Nephron progenitor cell (in vitro differentiated cells): ENCODE results near the gene C17orf113.
A peak's percentile ranks its signal among the peaks of the same experiment; 100 is the strongest.

Source experiments
- DNase-seq: peaks from one replicate; pipeline ENCODE4 v3.0.0; 2021
- H3K27ac Mint-ChIP-seq: 2 replicates; pipeline ENCODE4 v1.8.0; 2021; ENCODE audit warnings: mild to moderate bottlenecking, moderate library complexity, mixed read lengths
- H3K27me3 Mint-ChIP-seq: 2 replicates; pipeline ENCODE4 v1.8.0; 2021; ENCODE audit warnings: mild to moderate bottlenecking, low read depth, mixed read lengths; ENCODE audit not compliant: poor library complexity
- H3K36me3 Mint-ChIP-seq: 2 replicates; pipeline ENCODE4 v1.8.0; 2021; ENCODE audit warnings: low read depth, mixed read lengths
- H3K4me1 Mint-ChIP-seq: 2 replicates; pipeline ENCODE4 v1.8.0; 2021; ENCODE audit warnings: mixed read lengths
- H3K4me3 Mint-ChIP-seq: 2 replicates; pipeline ENCODE4 v1.8.0; 2021; ENCODE audit warnings: mild to moderate bottlenecking, moderate library complexity, mixed read lengths
- H3K9me3 Mint-ChIP-seq: 2 replicates; pipeline ENCODE4 v1.8.0; 2021; ENCODE audit warnings: mild to moderate bottlenecking, moderate library complexity, mixed read lengths
- CTCF ChIP-seq: fragments of 200-600 bp; sonication (generic); IDR thresholded peaks from 2 replicates; pipeline ENCODE4 v1.5.0; 2021; ENCODE audit warnings: antibody characterized with exemption

C17orf113 gene

DNA sequence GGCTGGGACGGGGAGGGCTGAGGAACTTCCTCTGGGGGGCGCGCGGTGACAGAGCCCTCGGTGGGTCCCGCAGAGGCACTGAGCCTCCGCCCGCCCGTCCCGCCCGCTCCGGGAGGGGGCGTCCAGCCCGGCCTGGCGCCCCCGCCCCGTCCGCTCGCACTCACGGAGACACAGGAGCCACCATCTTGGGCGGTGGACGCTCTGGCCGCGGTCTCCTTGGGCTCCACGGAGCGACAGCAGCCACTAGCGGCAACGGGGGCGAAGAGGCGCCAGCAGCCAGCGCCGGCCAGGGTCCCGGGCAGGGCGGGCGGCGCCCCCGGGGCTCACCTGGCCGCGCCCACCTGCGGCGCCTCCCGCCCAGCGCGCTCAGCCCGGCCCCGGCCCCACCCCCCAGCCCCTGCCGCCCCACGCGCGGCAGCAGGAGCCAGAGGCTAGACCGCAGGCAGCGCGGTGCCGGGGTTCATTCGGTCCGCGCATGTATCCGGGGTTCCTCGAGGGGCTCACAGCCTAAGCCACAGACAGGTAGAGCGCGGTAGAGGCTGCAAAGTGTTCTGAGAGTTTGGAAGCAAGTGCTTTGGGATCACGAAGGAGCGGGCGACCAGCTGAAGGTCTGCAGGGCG lies at the start of gene C17orf113:
Gene C17orf113, minus strand, starts transcription at position 209 of the 620 bp plus-strand sequence. CDS start 7,225 bp downstream, outside the sequence.
- peak; percentile 24 for TF ChIP-seq CTCF
- peak; percentile 76 for DNase-seq

DNA sequence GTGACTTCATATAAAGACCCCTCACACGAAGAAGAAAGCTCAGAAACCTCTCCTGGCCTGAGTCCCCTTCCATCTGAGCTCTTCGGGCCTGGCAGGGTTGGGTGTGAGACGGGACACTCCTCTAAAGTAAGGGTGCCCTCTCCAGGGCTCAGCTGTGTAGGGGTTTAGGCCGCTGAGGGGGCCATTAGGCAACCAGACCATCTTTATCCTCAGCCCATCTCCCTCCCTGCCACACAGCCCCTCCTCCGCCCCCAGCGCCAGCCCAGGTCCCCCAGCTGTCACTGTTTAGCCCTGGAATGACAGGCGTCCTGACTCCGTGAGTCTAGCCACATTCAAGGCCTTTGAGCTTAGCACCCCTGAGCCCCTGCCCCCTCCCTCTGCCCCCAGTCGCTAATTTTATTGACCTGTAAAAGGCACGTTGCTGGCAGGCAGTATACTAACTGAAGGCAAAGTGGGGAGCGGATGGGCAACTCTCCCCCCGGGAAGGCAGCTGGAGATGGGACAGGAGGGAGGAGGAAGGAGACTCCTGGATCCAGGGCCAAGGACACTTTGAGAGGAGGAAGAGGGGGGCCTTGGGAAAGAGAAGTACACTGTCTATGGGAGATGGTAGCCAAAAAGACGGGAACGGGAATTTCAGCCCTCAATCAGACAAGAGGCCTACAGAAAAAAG lies 48.5 kb upstream of the C17orf113 start:
- TF ChIP-seq CTCF = no peak
- H3K36me3 Mint-ChIP-seq = no peaks in the 10 kb centered on the region
- DNase-seq = no peak
- H3K4me3 Mint-ChIP-seq = no peak overlapping the region
- H3K9me3 Mint-ChIP-seq = no peaks in the 10 kb centered on the region
- H3K4me1 Mint-ChIP-seq = peaks cover 45% of the 10 kb centered on the region
- no peak overlapping the region for H3K27ac Mint-ChIP-seq
- peaks cover 43% of the 10 kb centered on the region for H3K27me3 Mint-ChIP-seq

More for the DNA sequence above, at the start of gene C17orf113:
- peaks cover 23% of the 10 kb centered on the region for H3K27me3 Mint-ChIP-seq
- H3K4me1 Mint-ChIP-seq = peaks cover 73% of the 10 kb centered on the region
- peak within 1 kb of the TSS; percentile 90 for H3K4me3 Mint-ChIP-seq
- no peak within 1 kb of the TSS for H3K27ac Mint-ChIP-seq
- H3K9me3 Mint-ChIP-seq = no peaks in the 10 kb centered on the region
- no peaks in the 10 kb centered on the region for H3K36me3 Mint-ChIP-seq

- peaks cover 45% of the 10 kb centered on the region for H3K4me1 Mint-ChIP-seq
- H3K4me3 Mint-ChIP-seq = peak within 1 kb of the TSS; percentile 45
- peak; percentile 66 for DNase-seq
- no peak for TF ChIP-seq CTCF
- no peaks in the 10 kb centered on the region for H3K9me3 Mint-ChIP-seq
- H3K27me3 Mint-ChIP-seq = peaks cover 40% of the 10 kb centered on the region
- no peak within 1 kb of the TSS for H3K27ac Mint-ChIP-seq
- H3K36me3 Mint-ChIP-seq = no peaks in the 10 kb centered on the region
Measured at GRCh38 chr17:42097691-42098631, 47.6 kb upstream of the C17orf113 start, which contains the start of gene ZNF385C. ZNF385C (minus strand) TSS chr17:42098473; CDS start chr17:42063056, 35,417 bp downstream.

GRCh38 chr17:42096360-42097111 lies 46.1 kb upstream of the C17orf113 start:
- H3K9me3 Mint-ChIP-seq = no peaks in the 10 kb centered on the region
- no peak for TF ChIP-seq CTCF
- no peaks in the 10 kb centered on the region for H3K36me3 Mint-ChIP-seq
- peaks cover 59% of the 10 kb centered on the region for H3K4me1 Mint-ChIP-seq
- peak overlapping the region; percentile 25 for H3K4me3 Mint-ChIP-seq
- no peak for DNase-seq
- peaks cover 38% of the 10 kb centered on the region for H3K27me3 Mint-ChIP-seq
- H3K27ac Mint-ChIP-seq = peak overlapping the region; percentile 51

DNA sequence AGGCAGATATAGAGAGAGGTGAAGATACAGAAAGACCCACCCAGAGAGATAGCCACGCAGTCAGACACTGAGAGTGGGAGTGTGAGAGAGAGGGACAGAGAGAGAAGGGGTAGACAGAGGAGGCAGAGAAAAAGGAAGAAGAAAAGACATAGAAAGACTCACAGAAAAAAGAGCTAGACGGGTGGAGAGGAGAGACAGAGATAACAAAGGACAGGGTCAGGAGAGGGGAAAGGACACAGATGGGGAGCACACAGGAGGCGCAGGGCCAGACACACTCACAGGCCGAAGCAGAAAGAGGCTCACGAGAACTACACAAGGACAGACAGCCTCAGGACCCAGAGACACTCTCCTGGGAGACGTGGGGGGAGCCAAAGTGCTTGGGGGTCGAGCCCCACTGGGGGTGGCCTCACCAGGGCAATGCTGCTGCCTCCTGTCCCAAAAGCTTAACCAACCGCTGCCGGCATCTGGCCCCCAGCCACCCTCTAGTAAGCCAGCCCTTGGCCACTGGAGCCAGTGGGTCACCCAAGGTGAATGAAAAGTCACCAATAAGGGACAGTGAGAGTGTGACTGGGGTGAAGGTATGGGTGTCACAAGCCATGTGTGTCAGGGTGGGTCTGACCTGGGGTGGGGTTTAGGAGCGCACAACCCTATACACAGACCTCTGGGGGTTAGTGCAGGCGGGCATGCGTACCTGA lies 44.1 kb upstream of the C17orf113 start:
- TF ChIP-seq CTCF = no peak
- Mint-ChIP-seq H3K36me3 (no peaks in the 10 kb centered on the region), H3K9me3 (no peaks in the 10 kb centered on the region), H3K4me1 (peaks cover 74% of the 10 kb centered on the region), H3K27me3 (peaks cover 30% of the 10 kb centered on the region), H3K27ac (peak overlapping the region; percentile 1), H3K4me3 (no peak overlapping the region)
- DNase-seq = no peak
